ENCODE data around the gene KRTAP10-2. TPM values are rescaled to one million over a fixed set of nuclear protein-coding genes. Genes with fewer than 3 reads are reported as not detected.

KRTAP10-2 gene
- total RNA-seq, 8 experiments from 2014 or later: 0.17 to 1.1 (median 0.47) TPM; not detected in 4

DNA sequence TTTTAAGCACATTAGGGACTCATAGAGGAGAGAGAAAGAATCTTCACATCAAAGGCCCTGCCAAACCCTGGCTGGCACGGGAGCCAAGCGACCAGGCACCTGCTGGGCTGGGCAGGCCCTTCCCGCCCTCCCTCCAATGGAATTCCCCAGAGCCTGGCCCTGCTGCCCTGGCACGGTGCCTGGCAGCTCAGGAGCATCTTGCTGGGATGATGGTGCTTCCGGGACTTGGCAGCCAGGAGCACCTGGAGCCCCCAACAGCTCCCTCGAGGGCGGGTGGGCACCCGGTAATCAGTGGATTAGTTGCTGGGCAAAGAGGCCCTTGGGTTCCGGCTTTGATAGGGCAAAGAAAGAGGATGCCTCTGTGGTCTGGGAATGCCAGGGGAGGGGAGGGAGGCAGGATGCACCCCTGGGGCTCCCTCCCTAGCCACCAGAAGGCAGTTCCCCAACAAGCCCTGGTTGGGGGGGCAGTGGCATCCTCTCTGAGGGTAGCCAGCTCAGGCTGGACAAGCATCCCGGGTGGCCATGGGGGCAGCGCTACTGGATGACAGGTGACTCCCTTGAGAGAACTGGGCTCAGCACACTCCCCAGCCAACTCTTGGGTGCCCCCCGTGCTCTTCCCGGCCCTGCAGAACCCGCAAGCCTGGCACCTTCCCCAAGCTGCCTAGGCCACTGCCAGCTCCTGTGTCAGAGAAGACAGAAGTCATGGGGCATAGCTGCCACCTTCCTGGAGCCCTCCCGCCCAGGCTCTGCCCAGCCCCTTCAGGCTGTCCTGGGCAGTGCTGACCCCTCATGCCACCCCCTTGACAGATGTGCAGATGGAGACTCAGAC lies 37.7 kb downstream of the KRTAP10-2 start:
- 40 to 83% (median 76%) methylated on average over 1 to 5 of the region's 15 CpGs; no CpG with 5 or more reads in 7 of the 10 experiments for WGBS, 10 experiments
- ATAC-seq (replicated peaks in 6 of 8): no peak
- in situ Hi-C loops (cut with MboI; ENCODE audit: low pct_unique_long_range_greater_than_20kb in 2 of 9, low sequenced_read_pairs in 9 of 9, unreplicated experiment in 9 of 9): loop anchor here in 4 of 9 experiments (25.0 kb wide), 1 partner anchor 274 kb away; no protein-coding TSS in a partner anchor

DNA sequence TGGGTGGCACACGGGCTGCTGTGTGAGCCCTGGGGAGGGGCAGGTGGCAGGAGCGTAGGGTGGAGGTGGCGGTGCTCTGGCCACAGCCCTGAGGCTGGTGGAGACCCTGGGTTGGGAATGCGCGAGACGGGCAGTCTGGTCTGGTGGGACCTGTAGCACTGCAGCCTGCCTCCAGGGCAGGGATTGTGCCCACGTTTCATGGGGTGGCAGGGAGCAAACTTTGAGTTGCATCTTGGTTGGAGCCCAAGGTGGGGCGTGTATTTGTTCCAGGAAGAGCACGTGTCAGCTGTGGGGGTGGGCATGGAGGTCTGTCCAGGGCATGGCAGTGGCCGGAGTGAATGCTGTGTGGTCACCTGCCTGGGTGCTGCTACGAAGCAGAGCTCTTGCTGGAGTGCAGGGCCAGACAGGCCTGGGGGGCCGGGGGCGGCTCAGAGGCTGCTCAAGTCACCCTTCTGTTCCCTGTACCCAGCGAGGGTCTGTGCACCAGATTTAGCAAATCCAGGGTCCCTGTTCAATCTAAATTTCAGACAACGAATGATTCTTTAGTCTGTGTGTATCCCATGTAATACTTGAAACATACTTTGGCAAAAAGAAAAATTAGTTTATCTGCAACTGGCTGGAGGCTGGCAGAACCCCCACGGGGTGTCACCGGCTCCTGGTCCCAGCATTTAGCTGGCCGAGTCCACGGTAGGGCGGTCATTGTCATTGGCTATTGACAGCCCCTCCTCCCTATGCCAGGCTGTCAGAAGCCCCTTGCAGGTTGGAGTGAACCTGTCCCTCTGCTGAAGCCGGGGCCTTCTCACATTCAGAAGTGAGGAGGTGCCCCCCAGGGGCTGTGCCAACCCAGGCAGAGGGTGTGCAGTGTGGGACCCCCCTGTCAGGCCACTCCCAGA lies 38.6 kb downstream of the KRTAP10-2 start:
- H3K4me3 ChIP-seq: no peak overlapping the region
- ATAC-seq (replicated peaks in 6 of 8): no peak
- in situ Hi-C loops (cut with MboI; ENCODE audit: low pct_unique_long_range_greater_than_20kb in 2 of 9, low sequenced_read_pairs in 9 of 9, unreplicated experiment in 9 of 9): loop anchor here in 4 of 9 experiments (25.0 kb wide), 1 partner anchor 275 kb away; no protein-coding TSS in a partner anchor
- H3K4me1 ChIP-seq (replicated peaks in 1 of 2): no peaks in the 10 kb centered on the region
- WGBS, 10 experiments: 20 to 100% (median 74%) methylated on average over 1 to 12 of the region's 21 CpGs
- H3K27ac ChIP-seq: no peak overlapping the region

More for the DNA sequence above, 37.7 kb downstream of the KRTAP10-2 start:
- Histone ChIP-seq H3K4me1 (replicated peaks in 1 of 2) (peaks cover 0 to 2% of the 10 kb centered on the region in 2 donors), H3K4me3 (no peak overlapping the region), H3K27ac (no peak overlapping the region)

DNA sequence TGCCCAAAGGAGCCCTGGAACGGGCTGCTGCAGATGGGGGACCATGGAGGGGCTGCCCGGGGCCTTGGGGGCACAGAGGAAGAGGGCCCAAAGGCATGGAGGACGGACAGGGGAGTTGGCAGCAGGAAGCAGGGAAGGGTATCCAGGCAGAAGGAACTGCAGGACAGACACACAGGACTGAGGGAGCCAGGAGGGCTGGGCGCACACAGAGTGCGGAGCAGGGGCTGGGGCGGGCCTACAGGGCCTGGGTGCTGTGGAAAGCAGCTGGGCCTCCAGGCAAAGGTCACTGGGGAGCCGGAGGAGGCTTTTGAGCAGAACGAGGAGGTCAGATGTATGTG lies 39.4 kb downstream of the KRTAP10-2 start:
- no peaks in the 10 kb centered on the region for H3K4me1 ChIP-seq (replicated peaks in 1 of 2)
- in situ Hi-C loops (cut with MboI; ENCODE audit: low pct_unique_long_range_greater_than_20kb in 2 of 9, low sequenced_read_pairs in 9 of 9, unreplicated experiment in 9 of 9): loop anchor here in 4 of 9 experiments (25.0 kb wide), 1 partner anchor 275 kb away; no protein-coding TSS in a partner anchor
- no peak overlapping the region for H3K27ac ChIP-seq
- ATAC-seq (replicated peaks in 6 of 8): no peak
- 100% methylated on average over 1 of the region's 8 CpGs; no CpG with 5 or more reads in 9 of the 10 experiments for WGBS, 10 experiments
- no peak overlapping the region for H3K4me3 ChIP-seq

- WGBS, 10 experiments: 69 to 100% (median 100%) methylated on average over 1 to 4 of the region's 11 CpGs; no CpG with 5 or more reads in 6 of the 10 experiments
- Histone ChIP-seq H3K4me1 (replicated peaks in 1 of 2) (peaks cover 0 to under 1% of the 10 kb centered on the region in 2 donors), H3K27ac (no peak overlapping the region), H3K4me3 (no peak overlapping the region)
- no peak for ATAC-seq (replicated peaks in 6 of 8)
- in situ Hi-C loops (cut with MboI; ENCODE audit: low pct_unique_long_range_greater_than_20kb in 2 of 9, low sequenced_read_pairs in 9 of 9, unreplicated experiment in 9 of 9): loop anchor here in 4 of 9 experiments (25.0 kb wide), 1 partner anchor 276 kb away; no protein-coding TSS in a partner anchor
Observed at GRCh38 chr21:44511219-44511937, 39.9 kb downstream of the KRTAP10-2 start.

GRCh38 chr21:44510508-44511218 lies 40.6 kb downstream of the KRTAP10-2 start:
- peak; percentile 68 to 91 (median 79) for ATAC-seq (replicated peaks in 6 of 8)
- WGBS, 10 experiments: 3 to 100% (median 8%) methylated on average over 1 to 7 of the region's 36 CpGs; no CpG with 5 or more reads in 7 of the 10 experiments
- H3K27ac ChIP-seq: no peak overlapping the region
- in situ Hi-C loops (cut with MboI; ENCODE audit: low pct_unique_long_range_greater_than_20kb in 2 of 9, low sequenced_read_pairs in 9 of 9, unreplicated experiment in 9 of 9): loop anchor here in 4 of 9 experiments (25.0 kb wide), 1 partner anchor 277 kb away; no protein-coding TSS in a partner anchor
- H3K4me3 ChIP-seq: no peak overlapping the region
- H3K4me1 ChIP-seq (replicated peaks in 1 of 2): peaks cover 6 to 7% of the 10 kb centered on the region in 2 donors

DNA sequence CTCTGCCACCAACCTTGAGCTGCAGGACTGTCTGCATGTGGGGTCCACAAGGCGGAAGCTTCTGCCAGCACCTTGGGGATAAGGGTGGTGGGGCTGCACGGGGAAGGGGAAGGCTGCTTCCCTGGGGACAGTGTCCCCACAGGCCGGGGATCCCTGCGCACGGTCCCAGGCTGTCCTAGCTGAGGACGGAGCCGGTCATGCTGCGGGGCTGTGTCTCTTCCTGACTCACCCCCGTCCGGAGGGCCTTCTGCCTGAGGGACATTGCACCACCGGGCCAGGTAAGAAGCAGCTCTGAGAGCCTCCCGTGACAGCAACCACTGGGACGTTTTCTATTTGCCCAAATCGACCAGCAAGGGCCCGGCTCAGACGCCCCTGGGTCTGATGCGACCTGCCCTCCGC lies 41.2 kb downstream of the KRTAP10-2 start:
- in situ Hi-C loops (cut with MboI; ENCODE audit: low pct_unique_long_range_greater_than_20kb in 2 of 9, low sequenced_read_pairs in 9 of 9, unreplicated experiment in 9 of 9): loop anchor here in 4 of 9 experiments (25.0 kb wide), 1 partner anchor 277 kb away; no protein-coding TSS in a partner anchor
- 24% methylated on average over 5 of the region's 18 CpGs; no CpG with 5 or more reads in 9 of the 10 experiments for WGBS, 10 experiments
- Histone ChIP-seq H3K4me3 (no peak overlapping the region), H3K27ac (no peak overlapping the region), H3K4me1 (replicated peaks in 1 of 2) (peaks cover 6 to 8% of the 10 kb centered on the region in 2 donors)
- peak in 4 of 8 experiments; percentile 4 to 10 (median 7) for ATAC-seq (replicated peaks in 6 of 8)

GRCh38 chr21:44509539-44509938 lies 41.8 kb downstream of the KRTAP10-2 start:
- Histone ChIP-seq H3K27ac (no peak overlapping the region), H3K4me3 (no peak overlapping the region), H3K4me1 (replicated peaks in 1 of 2) (peaks cover 6 to 8% of the 10 kb centered on the region in 2 donors)
- 40 to 100% (median 93%) methylated on average over 1 to 3 of the region's 12 CpGs; no CpG with 5 or more reads in 6 of the 10 experiments for WGBS, 10 experiments
- ATAC-seq (replicated peaks in 6 of 8): peak in 1 of 8 experiments; percentile 22
- in situ Hi-C loops (cut with MboI; ENCODE audit: low pct_unique_long_range_greater_than_20kb in 2 of 9, low sequenced_read_pairs in 9 of 9, unreplicated experiment in 9 of 9): loop anchor here in 4 of 9 experiments (25.0 kb wide), 1 partner anchor 278 kb away; no protein-coding TSS in a partner anchor

DNA sequence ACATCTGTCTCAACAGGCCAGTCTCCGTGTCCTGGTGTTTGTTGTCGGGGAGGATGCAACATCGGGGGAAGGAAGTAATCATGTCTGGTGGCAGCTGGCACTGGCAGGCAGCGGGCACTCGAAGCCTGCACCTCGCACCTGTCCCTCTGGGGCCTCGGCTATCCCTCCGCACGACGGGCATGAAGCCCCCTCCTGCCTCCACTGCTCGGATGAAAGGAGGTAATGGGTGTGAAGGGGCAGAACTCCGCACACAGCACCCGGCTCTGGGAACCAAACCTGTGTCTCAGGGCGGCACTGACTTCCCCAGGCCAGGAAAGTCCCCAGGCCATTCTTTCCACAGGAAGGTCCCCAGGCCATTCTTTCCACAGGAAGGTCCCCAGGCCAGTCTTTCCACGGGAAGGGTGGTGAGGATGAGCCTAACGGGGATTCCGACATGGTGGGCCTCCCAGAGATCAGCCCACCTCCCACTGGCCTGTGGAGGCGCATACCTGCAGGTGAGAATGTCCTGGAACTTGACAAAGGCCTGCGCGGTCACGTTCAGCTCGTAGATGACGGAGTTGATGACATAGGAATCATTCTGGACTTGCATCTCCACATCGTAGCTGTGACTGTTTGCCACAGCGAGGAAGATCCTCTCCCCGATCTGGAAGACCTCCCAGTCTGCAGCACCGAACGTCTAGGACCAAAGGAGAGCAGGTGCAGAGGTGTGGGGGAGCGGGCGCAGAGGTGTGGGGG lies 42.4 kb downstream of the KRTAP10-2 start:
- ATAC-seq (replicated peaks in 6 of 8): no peak
- in situ Hi-C loops (cut with MboI; ENCODE audit: low pct_unique_long_range_greater_than_20kb in 2 of 9, low sequenced_read_pairs in 9 of 9, unreplicated experiment in 9 of 9): loop anchor here in 4 of 9 experiments (25.0 kb wide), 1 partner anchor 278 kb away; no protein-coding TSS in a partner anchor
- Histone ChIP-seq H3K27ac (no peak overlapping the region), H3K4me1 (replicated peaks in 1 of 2) (peaks cover 6 to 8% of the 10 kb centered on the region in 2 donors), H3K4me3 (no peak overlapping the region)
- WGBS, 10 experiments: 55 to 96% (median 74%) methylated on average over 3 to 10 of the region's 30 CpGs; no CpG with 5 or more reads in 5 of the 10 experiments

GRCh38 chr21:44508426-44508710 lies 42.9 kb downstream of the KRTAP10-2 start:
- peaks cover 6 to 8% of the 10 kb centered on the region in 2 donors for H3K4me1 ChIP-seq (replicated peaks in 1 of 2)
- ATAC-seq (replicated peaks in 6 of 8): no peak
- in situ Hi-C loops (cut with MboI; ENCODE audit: low pct_unique_long_range_greater_than_20kb in 2 of 9, low sequenced_read_pairs in 9 of 9, unreplicated experiment in 9 of 9): loop anchor here in 4 of 9 experiments (25.0 kb wide), 1 partner anchor 279 kb away; no protein-coding TSS in a partner anchor
- no peak overlapping the region for H3K27ac ChIP-seq
- WGBS, 10 experiments: 55 to 90% (median 72%) methylated on average over 2 to 7 of the region's 9 CpGs; no CpG with 5 or more reads in 7 of the 10 experiments
- no peak overlapping the region for H3K4me3 ChIP-seq

- 60 to 94% (median 80%) methylated on average over 1 to 16 of the region's 26 CpGs; no CpG with 5 or more reads in 3 of the 10 experiments for WGBS, 10 experiments
- in situ Hi-C loops (cut with MboI; ENCODE audit: low pct_unique_long_range_greater_than_20kb in 2 of 9, low sequenced_read_pairs in 9 of 9, unreplicated experiment in 9 of 9): loop anchor here in 4 of 9 experiments (25.0 kb wide), 1 partner anchor 279 kb away; no protein-coding TSS in a partner anchor
Observed at GRCh38 chr21:44507673-44508425, 43.5 kb downstream of the KRTAP10-2 start.

More at GRCh38 chr21:44507673-44508425, 43.5 kb downstream of the KRTAP10-2 start:
- no peak for ATAC-seq (replicated peaks in 6 of 8)
- H3K4me3 ChIP-seq: no peak overlapping the region
- H3K27ac ChIP-seq: no peak overlapping the region
- peaks cover 6 to 8% of the 10 kb centered on the region in 2 donors for H3K4me1 ChIP-seq (replicated peaks in 1 of 2)

Measured in motor neuron (in vitro differentiated cells).